Stimulated activated CD8-positive, alpha-beta memory T cell treated with anti-CD3 and anti-CD28 coated beads, Interleukin-2, amount 100 ng/mL, for 1 hour (primary cell): ENCODE results near the gene SHLD3.
"Not testable (repeated sequence)": the region's sequence is repeated elsewhere in the genome, so short reads cannot be mapped to it uniquely, and the experiment has no call there.

Source experiments
- DNase-seq, 2 donors: peaks; one replicate each; pipeline ENCODE4 v3.0.0-alpha.2; 2020; ENCODE audit warnings: low read depth in 2 of 2

Gene SHLD3

DNA sequence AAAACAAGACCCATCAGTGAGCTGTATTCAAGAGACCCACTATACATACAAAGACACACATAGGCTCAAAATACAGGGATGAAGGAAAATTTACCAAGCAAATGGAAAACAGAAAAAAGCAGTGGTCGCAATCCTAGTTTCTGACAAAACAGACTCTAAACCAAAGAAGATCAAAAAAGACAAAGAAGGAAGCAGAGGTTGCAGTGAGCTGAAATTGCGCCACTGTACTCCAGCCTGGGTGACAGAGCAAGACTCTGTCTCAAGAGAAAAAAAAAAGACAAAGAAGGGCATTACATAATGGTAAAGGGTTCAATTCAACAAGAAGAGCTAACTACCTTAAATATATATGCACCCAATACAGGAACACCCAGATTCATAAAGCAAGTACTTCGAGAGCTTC is 51.2 kb downstream of the SHLD3 start:
- not testable (repeated sequence) for DNase-seq
